GM18870 (cell line): Measurements from ENCODE around the gene GTF2A1.

Source experiments
- ATAC-seq: cut with Tn5 transposase; IDR thresholded peaks from one replicate; pipeline ENCODE4 v1.9.1; 2021; ENCODE audit warnings: moderate library complexity; ENCODE audit not compliant: unreplicated experiment

Gene GTF2A1

DNA sequence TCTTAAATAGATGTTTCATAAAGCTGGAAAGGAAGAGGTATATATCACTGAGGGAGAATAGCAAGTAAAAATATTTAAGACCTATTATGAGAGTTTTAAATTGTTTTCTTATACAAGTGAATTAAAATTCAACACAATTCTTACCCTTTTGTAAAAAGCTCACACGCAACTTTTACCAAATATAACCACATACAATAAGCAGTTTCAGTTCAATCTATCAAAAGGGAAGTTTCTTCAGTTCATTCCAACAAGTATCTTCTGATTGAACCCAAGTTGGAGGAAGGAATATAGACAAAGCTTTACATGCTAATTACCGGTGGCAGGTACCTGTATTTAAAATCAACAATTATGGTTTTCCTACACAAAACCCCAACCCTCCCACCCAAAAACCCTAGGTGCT lies 41.1 kb downstream of the GTF2A1 start:
- ATAC-seq = no peak

DNA sequence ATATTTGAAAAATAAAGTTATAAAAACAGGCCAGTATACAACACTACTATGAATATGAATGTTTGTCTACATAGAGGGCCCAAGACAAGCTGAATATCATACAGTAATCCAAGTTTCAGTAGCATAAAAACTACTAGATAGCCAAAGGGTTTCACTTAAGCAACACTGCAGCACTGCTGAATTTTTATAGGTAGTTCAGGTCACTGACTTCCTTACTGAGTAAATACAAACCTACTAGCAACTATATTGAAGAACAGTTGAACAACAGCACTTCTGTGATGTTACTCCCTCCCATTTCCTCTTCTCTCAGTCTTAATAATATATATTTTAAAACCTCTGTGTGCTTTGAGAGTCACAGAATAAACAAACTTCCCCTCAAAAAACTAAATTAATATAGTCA lies 42.7 kb downstream of the GTF2A1 start:
- ATAC-seq = no peak

DNA sequence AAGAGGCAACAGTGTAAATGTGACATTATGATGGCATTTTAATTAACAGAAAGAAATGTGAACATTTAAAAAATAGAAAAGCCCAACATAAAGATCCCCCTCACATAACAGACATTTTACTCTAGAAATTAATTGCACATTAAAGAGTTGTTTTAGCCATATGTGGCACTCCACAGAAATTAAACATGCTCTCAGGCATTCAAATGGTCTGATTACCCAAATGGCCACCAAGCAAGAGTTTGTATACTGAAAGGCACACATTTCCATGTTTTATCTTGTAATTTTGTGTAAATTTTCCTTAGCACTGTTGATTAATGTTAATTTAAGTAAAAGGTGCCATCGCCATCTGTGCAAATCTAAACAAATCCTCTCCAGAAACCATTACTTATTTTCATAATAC lies 43.5 kb downstream of the GTF2A1 start:
- no peak for ATAC-seq

DNA sequence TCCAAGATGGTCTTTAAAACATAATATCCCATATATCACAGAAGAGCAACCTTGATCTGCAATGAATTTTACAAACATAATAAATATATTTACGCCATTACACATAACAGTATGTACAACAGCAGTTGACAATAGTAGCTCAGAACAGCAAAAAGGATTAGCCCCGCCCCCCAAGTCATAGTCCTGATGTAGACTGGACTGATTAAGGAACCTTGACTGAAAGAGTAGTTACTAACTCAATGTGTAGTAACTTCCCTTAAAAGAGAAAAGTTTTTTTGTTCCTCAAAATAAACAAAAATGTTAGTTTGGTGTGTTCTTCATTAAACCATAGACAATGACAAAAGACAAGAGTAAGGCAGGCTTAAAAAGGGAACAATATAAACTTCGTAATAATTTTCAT lies 44.5 kb downstream of the GTF2A1 start:
- no peak for ATAC-seq

DNA sequence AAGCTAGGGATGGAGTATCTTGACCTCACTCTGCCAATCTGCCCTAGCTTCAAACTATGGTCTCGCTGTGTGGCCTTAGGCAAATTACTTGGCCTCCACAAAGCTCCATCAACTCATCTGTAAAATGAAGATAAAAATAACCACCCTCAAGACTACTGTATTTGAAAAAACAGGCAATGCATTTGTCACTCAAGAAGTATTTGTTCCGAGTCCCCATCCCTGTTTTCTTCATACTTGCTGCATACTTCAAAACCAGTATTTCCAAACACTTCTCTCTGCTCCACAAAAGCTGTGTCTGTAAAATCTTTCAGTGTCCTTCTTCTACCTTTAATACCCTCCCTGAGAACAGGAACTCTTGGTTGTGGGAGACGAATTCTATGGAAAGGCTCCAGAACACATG lies 47.9 kb downstream of the GTF2A1 start:
- ATAC-seq = peak; percentile 23

DNA sequence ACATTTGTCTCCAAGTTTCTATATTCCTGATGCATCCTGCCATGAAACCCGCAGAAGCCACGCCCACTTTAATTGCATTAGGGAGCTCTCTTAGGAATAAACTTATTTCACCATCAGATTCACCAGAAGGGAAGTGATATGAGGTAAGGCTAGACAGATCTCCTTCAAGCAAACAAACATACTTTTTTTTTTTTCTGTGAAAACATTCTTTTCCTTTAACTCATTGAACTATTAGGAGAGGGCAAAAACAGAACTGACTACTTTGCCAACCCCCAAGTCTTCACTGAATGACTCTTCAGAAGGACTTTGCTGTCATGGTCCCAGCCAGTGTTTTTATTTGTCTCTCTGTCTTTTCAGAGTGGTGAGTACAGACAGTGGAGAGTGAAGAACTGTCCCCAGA lies 48.4 kb downstream of the GTF2A1 start:
- ATAC-seq = peak; percentile 44

DNA sequence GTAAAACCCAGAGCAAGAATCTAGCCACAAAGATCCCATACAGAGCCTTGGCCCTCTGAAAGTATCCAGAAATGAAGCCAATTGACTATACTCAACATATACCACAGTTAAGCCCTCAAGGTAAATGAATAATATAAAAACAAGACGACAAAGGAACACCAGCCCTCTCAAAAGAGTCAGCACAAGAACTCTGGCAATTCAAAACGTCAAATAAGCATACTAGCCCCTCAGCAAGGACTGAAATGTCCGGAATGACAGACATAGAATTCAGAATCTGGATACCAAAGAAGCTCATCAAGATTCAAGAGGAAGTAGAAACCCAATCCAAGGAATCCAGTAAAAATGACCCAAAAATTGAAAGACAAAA lies 49.9 kb downstream of the GTF2A1 start:
- no peak for ATAC-seq

DNA sequence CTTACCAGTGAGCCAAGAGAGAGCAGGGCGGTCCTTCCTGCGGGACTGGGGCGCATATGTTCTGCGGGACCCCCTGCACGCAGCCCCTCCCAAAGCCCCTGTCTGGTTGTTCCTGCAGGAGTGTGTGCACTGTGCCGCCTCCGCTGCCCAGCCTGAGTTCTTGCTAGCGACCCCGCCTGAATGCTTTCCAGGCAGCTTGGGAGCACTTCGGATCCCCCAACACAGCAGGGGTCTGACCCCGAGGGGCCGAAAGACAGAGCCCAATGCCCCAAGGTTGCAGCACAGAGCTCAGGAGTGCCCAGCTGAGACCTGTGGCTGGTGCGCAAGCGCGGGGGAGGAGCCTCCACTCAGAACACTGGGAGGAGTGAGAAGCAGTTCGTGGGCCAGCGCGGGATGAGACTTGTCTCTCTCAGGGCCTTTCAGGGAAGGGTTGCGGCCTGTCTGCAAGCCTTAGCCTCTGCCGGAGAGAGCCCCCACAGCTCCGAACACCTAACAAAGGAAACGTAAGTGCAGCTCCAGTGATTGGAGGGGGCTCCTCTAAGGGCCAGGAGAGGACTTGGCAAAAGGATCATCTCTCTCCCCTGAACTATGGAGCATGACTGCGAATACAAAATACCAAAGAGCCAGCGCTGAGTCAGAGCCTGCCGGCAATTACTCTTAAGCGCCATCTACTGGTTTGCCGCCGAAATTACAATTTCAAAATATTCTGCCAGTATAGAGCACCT lies 50.5 kb downstream of the GTF2A1 start:
- ATAC-seq = peak; percentile 83

DNA sequence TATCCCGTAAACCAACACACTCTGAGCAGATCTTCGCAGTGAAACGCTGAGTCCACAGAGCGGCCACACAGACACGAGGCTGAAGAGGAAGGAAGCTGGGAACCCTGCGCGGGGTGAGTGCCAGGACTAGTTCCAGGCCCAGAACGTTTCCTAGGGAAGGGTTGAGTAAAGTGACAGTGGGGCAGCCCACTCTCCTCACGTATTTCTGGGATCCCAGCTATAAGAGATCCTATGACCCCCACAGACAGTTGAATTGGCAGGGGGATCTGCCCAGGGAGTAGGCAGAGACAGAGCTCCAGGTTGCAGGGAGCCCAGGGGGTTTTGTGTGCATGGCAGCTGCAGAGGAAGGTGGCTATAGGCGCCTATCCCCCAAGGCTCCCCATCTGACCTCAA lies 51.1 kb downstream of the GTF2A1 start:
- peak; percentile 12 for ATAC-seq

DNA sequence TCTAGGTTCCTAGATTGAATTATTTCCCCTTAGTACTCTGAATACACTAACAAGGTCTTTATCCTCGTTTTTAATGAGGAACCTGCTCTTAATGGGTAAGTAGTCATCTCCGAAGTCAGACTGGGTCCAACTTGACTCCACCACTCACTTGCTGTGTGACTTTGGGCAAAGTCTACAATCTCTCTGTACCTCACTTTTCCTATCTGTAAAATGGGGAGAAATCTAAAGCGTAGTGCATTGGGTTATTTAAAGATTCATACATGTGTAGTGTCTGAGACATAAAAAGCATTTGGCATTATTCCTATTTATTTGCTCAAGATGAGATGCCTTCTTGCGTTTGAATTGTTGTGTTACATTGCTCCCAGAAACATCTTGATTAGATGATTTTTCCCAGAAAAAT lies 51.5 kb downstream of the GTF2A1 start:
- ATAC-seq = no peak

DNA sequence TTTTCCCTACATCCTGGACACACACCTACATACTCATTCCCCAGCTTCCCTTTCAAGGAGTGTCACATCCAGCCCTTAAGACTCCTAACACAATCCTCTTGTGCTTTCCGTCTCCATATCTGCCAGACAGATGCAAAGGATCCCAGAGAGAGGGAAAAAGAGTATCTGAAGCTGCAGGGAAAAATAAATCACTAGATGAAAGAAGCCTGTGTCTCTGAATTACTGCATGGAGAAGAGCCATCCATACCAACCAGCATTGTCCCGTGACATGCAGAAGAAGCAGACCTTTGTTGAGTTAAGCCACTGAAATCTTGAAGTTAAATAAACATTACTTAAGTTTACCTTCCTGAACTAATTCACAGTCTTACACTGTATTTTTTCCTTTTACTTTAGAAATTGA lies 54.6 kb downstream of the GTF2A1 start:
- no peak for ATAC-seq

DNA sequence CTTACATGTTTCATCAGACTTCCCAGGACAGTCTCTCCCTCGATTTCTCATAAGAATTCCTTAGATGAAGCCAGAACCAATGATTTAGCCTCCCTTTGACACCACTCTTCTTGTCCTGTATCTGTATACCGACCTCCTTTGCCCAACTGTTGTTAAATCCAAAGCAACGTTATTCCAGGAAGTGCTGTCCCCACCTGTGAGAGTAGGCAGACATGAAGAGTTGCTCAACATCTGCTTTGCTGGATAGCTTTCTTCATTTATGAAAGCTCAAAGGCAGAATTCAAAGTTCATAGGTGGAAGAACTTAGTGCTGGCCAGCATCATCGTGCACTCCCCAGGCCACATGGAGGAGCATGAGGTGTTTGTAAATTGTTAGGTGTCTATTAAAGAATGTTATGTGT lies 55.6 kb downstream of the GTF2A1 start:
- ATAC-seq = no peak

DNA sequence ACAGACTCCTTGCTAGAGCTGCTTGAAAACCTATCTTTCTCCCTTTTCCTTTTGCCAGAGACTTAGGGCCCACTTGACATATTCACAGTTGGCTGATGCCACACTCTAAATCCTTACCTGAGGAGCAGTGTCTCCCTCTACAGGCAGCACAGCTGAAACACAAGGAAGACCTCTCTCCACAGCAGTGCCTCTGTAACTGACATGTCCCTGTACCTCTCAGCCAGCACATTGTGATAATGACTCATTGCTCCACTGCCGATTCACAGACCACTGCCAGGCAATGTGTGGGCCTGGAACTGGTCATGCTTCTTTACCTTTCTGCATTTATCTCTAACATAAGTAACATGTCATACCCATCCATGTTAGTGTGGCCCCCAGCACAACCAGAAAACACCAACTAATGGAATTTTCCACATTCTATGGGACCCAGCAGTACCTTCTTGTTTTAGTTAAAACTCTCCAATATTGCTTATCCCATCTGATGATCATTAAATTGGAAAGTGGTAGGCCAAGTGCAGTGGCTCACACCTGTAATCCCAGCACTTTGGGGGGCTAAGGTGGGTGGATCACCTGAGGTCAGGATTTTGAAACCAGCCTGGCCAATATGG lies 56.5 kb downstream of the GTF2A1 start:
- peak; percentile 91 for ATAC-seq

DNA sequence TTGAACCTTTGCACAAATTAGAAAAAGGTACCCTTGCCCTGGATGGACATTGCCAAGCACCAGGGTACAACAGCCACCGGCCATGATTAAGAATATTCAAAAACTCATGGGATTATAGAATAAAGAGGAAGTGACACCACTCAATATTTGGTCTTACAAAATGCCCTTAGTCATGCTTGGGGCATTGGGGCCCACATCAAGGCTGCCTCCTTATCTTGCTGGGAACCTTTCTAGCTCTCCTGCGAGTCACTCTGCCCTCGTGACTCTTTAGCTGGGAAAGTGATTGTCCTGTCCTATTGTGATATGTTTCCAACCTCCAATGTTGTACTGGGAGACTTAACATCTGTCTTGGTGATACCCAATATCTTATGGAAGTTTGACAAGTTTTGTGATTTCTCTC lies 57.8 kb downstream of the GTF2A1 start:
- no peak for ATAC-seq

DNA sequence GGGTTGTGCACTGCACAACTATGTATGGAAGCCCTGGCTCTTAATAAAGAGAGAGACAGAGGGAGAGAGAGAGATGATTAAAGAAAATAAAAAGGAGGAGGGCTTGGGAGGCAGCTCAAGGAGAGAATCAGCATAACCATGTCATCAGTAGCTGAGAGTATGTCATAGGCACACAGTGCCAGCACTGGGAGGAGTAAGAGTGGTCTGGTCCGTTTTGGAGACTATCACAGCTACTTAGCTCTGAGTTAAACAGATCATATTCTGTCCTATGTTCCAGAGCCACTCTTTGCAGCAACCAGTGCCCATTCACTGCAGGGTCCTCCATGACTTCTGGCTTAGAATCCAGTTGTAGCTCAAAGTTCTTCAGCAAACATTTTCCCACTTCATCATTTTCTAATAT lies 59.0 kb downstream of the GTF2A1 start:
- no peak for ATAC-seq

DNA sequence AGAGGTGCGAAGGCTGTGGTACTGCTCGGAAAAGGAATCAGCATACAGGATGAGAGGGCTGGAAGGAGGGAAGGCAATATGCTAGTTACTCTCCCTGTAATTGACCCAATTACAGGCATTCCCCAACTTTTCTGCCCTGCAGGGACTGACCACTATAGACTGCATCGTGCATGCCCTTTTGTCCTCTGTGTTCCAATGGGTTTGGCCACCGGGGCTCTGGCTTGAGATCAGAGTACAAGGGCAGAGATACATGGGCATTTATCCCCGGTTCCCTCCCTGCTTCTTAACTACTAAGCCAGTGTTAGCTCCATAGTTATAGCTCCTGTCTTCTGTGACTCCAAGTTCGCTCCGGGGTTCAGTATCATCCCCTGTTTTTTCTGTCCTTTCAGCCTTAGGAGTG lies 59.7 kb downstream of the GTF2A1 start:
- ATAC-seq = no peak

DNA sequence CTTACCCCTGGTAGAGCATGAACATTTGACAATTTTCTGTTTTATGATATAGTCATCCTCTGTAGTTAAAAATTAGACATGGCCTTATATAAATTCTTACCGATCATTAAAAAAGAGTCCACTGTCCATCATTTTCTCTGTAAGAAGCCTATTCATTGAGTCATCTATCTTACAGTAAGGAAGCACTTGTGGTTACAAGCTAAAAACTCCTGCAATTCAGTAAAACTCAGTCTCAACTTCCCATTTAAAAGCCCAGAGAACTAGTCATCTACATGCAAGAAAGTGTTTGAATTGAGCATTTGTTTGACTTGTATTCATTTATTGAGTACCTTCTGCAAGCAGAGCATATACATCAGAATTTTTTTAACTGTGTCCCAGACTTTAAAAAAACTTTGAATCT lies 63.3 kb downstream of the GTF2A1 start:
- no peak for ATAC-seq

DNA sequence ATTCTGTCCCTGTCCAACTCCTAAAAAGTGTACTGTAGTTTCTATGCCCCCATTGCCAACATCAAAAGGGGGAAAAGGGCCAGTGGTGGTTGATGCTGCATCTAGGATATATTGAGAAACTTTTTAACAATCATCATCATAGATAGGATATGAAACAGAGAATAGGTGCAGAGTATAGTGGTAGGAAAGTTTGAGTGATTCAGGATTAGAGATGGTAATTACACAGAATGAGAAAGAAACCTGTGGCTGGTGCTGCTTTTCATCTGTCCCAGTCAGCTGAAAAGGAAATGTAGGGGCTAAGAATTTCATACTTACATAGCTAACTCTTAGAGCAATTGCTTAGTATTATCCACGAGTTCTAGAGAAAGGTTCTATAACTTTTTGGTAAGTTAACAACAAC lies 67.6 kb downstream of the GTF2A1 start:
- ATAC-seq = peak; percentile 88

DNA sequence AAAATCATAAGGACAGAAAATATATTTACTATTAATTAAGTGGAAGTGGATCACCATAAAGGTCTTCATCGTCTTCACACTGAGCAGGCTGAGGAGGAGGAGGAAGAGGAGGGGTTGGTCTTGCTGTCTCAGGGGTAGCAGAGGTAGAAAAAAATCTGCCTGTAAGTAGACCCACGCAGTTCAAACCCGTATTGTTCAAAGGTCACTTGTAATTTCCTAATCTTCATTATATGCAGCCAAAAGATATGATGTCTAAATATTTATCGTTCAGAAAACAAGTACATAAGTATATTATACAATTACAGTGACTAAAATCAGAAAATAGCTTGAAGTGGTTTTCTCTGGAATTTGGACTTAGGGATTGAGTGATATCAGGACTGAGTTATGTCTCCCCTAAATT lies 72.1 kb downstream of the GTF2A1 start:
- no peak for ATAC-seq

DNA sequence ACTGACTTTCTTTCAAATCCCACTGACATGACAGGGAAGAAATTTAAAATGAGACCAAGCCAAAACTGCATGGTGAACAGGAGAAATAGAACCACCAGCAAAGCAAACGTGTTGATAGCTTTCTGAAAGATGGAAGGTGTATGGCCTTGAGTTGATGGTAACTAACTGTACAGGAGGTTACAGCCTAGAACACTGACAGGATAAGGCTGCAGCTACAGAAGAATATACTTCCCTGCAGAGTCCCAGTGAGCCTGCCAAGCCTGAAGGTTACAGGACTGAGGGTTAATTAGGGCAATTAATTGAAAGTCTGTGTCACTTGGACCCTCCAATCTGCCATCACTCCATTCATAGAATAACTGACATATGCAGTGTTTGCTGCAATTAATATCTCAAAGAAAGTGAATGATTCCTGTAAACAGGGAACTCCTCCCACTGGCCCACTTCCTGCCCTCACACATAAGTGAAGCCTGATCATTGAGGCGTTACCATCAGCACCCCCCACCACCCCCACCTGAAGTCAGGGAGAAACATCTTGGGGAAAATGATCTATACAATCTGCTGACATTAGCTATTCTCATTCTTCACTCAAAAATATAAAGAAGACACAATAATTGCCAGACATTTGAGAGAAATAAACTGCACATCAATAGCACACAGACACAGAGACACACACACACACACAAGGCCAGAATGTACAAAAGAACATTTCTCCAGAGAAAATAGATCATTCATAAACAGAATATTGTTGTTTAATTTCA lies 73.4 kb downstream of the GTF2A1 start:
- ATAC-seq = peak; percentile 72

DNA sequence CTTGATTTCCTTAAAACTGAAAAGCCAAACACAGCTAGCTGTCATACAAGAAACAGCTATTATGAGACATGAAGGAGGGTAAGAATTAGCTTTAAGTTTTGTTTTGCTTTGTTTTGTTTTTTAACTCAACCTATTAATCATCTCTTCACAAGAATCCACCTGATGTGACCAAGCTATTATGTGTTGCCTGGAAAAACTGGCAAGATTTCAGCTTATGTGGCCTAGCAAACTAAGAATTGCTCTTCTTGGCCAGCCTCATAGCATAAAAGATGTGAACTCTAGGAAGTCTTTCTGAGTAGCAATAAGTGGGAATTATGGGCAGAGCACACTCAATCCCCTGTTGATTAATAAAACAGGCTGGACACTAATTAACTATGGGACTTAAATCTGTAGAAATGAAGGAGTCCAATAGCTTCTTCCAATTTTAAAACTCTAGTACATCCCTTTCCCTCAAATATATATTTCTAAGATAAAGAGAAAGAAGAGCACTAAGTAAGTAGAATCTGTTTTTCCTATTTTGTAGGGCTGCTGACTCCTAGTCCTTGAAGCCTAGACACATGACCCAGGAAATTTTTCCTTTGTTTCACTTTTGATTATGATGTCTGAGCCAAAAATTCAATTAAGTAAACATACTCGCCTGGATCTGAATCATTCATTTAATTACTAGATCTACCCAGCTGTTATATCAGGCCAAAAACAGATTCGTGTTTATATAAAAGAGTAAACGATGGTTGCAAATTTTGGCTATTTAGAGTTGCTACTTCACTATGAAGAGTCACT lies 75.7 kb downstream of the GTF2A1 start:
- no peak for ATAC-seq

DNA sequence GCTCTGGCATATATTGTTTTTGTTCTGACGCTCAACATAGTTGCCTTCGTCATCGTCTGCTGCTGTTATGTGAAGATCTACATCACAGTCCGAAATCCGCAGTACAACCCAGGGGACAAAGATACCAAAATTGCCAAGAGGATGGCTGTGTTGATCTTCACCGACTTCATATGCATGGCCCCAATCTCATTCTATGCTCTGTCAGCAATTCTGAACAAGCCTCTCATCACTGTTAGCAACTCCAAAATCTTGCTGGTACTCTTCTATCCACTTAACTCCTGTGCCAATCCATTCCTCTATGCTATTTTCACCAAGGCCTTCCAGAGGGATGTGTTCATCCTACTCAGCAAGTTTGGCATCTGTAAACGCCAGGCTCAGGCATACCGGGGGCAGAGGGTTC lies 77.0 kb downstream of the GTF2A1 start:
- no peak for ATAC-seq
